ENCODE measurements around the gene SLC44A1. TPM values are rescaled to one million over a fixed set of nuclear protein-coding genes. Genes with fewer than 3 reads are reported as not detected.

The SLC44A1 gene
- total RNA-seq, 4 donors from 2014 or later, result 25.7 to 37.8 (median 28.3) TPM

- 73% methylated on average over 1 of the region's 1 CpG for WGBS
- no peaks in the 10 kb centered on the region for H3K36me3 ChIP-seq
Measured at GRCh38 chr9:105275111-105275510, 30.7 kb downstream of the SLC44A1 start.

GRCh38 chr9:105275938-105276337, 31.5 kb downstream of the SLC44A1 start:
- 78% methylated on average over 6 of the region's 6 CpGs for WGBS
- H3K9me3 ChIP-seq, result no peaks in the 10 kb centered on the region
- no peaks in the 10 kb centered on the region for H3K36me3 ChIP-seq
- intact Hi-C loops (cut with DNase I), result no loop called here
- H3K27me3 ChIP-seq, result no peaks in the 10 kb centered on the region
- peaks cover 3 to 17% (median 12%) of the 10 kb centered on the region in 4 donors for H3K4me1 ChIP-seq
- no peak for TF ChIP-seq POLR2AphosphoS5 (IDR thresholded peaks at IDR 0.05)
- no peak for TF ChIP-seq EP300 (IDR thresholded peaks at IDR 0.05)
- TF ChIP-seq, protein P1, sequence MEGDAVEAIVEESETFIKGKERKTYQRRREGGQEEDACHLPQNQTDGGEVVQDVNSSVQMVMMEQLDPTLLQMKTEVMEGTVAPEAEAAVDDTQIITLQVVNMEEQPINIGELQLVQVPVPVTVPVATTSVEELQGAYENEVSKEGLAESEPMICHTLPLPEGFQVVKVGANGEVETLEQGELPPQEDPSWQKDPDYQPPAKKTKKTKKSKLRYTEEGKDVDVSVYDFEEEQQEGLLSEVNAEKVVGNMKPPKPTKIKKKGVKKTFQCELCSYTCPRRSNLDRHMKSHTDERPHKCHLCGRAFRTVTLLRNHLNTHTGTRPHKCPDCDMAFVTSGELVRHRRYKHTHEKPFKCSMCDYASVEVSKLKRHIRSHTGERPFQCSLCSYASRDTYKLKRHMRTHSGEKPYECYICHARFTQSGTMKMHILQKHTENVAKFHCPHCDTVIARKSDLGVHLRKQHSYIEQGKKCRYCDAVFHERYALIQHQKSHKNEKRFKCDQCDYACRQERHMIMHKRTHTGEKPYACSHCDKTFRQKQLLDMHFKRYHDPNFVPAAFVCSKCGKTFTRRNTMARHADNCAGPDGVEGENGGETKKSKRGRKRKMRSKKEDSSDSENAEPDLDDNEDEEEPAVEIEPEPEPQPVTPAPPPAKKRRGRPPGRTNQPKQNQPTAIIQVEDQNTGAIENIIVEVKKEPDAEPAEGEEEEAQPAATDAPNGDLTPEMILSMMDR (IDR thresholded peaks at IDR 0.05), result no peak
- TF ChIP-seq POLR2A (IDR thresholded peaks at IDR 0.05; ENCODE audit: low read depth), result no peak
- no peak overlapping the region for H3K4me3 ChIP-seq
- H3K27ac ChIP-seq (replicated peaks in 1 of 4), result no peak overlapping the region
- DNase-seq (ENCODE audit: extremely low spot score), result no peak

More at GRCh38 chr9:105275111-105275510, 30.7 kb downstream of the SLC44A1 start:
- TF ChIP-seq EP300 (IDR thresholded peaks at IDR 0.05) (no peak), POLR2A (IDR thresholded peaks at IDR 0.05; ENCODE audit: low read depth) (no peak), POLR2AphosphoS5 (IDR thresholded peaks at IDR 0.05) (no peak)
- TF ChIP-seq, protein P1 (IDR thresholded peaks at IDR 0.05), result no peak
- Histone ChIP-seq H3K27me3 (no peaks in the 10 kb centered on the region), H3K27ac (replicated peaks in 1 of 4) (no peak overlapping the region), H3K9me3 (no peaks in the 10 kb centered on the region), H3K4me3 (no peak overlapping the region), H3K4me1 (peaks cover 3 to 25% (median 20%) of the 10 kb centered on the region in 4 donors)
- no peak for DNase-seq (ENCODE audit: extremely low spot score)
- intact Hi-C loops (cut with DNase I), result no loop called here

DNA sequence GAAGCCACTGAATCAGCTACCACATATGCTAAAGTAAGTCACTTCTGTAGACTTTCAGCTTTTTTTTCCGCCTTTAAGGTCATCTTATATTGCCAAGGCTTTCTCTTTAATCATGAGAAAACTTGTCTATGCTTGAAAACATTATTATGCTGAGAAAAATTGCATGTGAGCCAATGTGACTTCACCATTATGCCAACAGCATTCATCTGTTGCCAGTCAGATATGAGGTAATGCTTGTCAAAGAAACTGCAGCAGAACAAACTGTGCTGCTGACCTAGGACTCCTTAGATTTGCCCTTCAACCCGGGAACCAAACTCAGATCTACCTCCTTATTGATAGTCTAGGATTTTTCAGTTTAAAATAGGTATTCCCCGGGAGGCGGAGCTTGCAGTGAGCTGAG, 34.3 kb downstream of the SLC44A1 start:
- Histone ChIP-seq H3K9me3 (no peaks in the 10 kb centered on the region), H3K36me3 (no peaks in the 10 kb centered on the region), H3K27ac (replicated peaks in 1 of 4) (no peak overlapping the region), H3K4me1 (peaks cover 0 to 7% (median 3%) of the 10 kb centered on the region in 4 donors), H3K4me3 (no peak overlapping the region), H3K27me3 (no peaks in the 10 kb centered on the region)
- intact Hi-C loops (cut with DNase I), result no loop called here
- no peak for TF ChIP-seq EP300 (IDR thresholded peaks at IDR 0.05)
- TF ChIP-seq POLR2AphosphoS5 (IDR thresholded peaks at IDR 0.05), result no peak
- TF ChIP-seq, protein P1 (IDR thresholded peaks at IDR 0.05), result no peak
- TF ChIP-seq POLR2A (IDR thresholded peaks at IDR 0.05; ENCODE audit: low read depth), result no peak
- DNase-seq (ENCODE audit: extremely low spot score), result no peak
- WGBS, result 83% methylated on average over 4 of the region's 4 CpGs

DNA sequence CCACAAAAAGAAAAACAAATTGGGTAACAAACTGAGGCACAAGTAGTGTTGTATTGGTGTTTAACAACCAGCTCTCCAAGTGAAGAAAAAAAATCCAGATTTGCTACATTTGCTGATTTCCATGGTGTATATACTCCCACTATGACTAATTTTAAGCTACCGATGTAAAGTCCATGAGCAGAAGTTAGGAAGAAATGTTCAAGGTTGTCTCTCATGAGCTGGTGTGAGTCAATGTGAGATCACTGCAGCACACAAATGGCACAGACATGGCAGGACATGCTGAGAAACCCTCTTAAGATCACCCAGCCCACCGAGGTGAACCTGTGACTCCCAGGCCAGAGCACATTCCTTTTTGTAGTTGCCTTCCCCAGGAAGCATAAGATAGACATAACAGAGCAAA, 36.2 kb downstream of the SLC44A1 start:
- no peaks in the 10 kb centered on the region for H3K27me3 ChIP-seq
- TF ChIP-seq, protein P1 (IDR thresholded peaks at IDR 0.05), result no peak
- TF ChIP-seq POLR2A (IDR thresholded peaks at IDR 0.05; ENCODE audit: low read depth) (no peak), POLR2AphosphoS5 (IDR thresholded peaks at IDR 0.05) (no peak), EP300 (IDR thresholded peaks at IDR 0.05) (no peak)
- WGBS, result 84% methylated on average over 2 of the region's 2 CpGs
- H3K4me3 ChIP-seq, result no peak overlapping the region
- H3K36me3 ChIP-seq, result no peaks in the 10 kb centered on the region
- H3K4me1 ChIP-seq, result peaks cover 0 to 7% (median 3%) of the 10 kb centered on the region in 4 donors
- no peak for DNase-seq (ENCODE audit: extremely low spot score)
- intact Hi-C loops (cut with DNase I), result no loop called here
- no peak overlapping the region for H3K27ac ChIP-seq (replicated peaks in 1 of 4)
- H3K9me3 ChIP-seq, result no peaks in the 10 kb centered on the region

DNA sequence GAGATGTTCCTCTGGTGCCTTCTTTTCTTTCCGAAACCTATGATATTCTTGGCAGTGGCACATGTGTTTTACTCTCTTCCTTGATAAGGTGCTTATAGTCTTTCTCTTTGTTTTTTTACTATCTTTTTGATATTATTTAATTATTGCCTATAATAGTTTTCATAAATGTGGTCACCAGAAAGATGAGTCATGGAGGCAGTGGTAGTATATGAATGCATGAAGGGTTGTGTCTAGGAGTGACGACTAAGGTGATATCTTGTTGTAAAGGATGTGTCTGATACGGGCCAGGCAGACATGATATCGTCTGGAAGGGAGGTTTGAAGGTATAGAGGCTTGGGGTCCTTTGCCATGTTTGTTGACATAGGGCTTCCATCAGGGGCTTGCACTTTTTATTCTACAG, 36.8 kb downstream of the SLC44A1 start:
- H3K27me3 ChIP-seq, result no peaks in the 10 kb centered on the region
- H3K4me1 ChIP-seq, result peaks cover 0 to 7% (median 3%) of the 10 kb centered on the region in 4 donors
- no peak for DNase-seq (ENCODE audit: extremely low spot score)
- TF ChIP-seq, protein P1 (IDR thresholded peaks at IDR 0.05), result no peak
- no peak for TF ChIP-seq EP300 (IDR thresholded peaks at IDR 0.05)
- TF ChIP-seq POLR2A (IDR thresholded peaks at IDR 0.05; ENCODE audit: low read depth), result no peak
- no peak for TF ChIP-seq POLR2AphosphoS5 (IDR thresholded peaks at IDR 0.05)
- no peak overlapping the region for H3K4me3 ChIP-seq
- no peaks in the 10 kb centered on the region for H3K9me3 ChIP-seq
- H3K36me3 ChIP-seq, result no peaks in the 10 kb centered on the region
- intact Hi-C loops (cut with DNase I), result no loop called here
- 96% methylated on average over 4 of the region's 4 CpGs for WGBS
- no peak overlapping the region for H3K27ac ChIP-seq (replicated peaks in 1 of 4)

Measured in esophagus muscularis mucosa (tissue), 4 donors.